Ureter (tissue), 1 donor: ENCODE results near the gene COL5A1. TPM values are rescaled to one million over a fixed set of nuclear protein-coding genes. Genes with fewer than 3 reads are reported as not detected.

Experiments used
- DNase-seq: peaks from one replicate; pipeline ENCODE4 v3.0.0-alpha.2; 2020; ENCODE audit warnings: low spot score
- total RNA-seq: library from RNA; stranded (reverse); gene quantifications from one replicate; pipeline ENCODE4 v1.2.4, GENCODE V29; 2023
- donor health status: DM: yes; HTN: yes; CAD: no.

Gene COL5A1
- 64.7 TPM for total RNA-seq

DNA sequence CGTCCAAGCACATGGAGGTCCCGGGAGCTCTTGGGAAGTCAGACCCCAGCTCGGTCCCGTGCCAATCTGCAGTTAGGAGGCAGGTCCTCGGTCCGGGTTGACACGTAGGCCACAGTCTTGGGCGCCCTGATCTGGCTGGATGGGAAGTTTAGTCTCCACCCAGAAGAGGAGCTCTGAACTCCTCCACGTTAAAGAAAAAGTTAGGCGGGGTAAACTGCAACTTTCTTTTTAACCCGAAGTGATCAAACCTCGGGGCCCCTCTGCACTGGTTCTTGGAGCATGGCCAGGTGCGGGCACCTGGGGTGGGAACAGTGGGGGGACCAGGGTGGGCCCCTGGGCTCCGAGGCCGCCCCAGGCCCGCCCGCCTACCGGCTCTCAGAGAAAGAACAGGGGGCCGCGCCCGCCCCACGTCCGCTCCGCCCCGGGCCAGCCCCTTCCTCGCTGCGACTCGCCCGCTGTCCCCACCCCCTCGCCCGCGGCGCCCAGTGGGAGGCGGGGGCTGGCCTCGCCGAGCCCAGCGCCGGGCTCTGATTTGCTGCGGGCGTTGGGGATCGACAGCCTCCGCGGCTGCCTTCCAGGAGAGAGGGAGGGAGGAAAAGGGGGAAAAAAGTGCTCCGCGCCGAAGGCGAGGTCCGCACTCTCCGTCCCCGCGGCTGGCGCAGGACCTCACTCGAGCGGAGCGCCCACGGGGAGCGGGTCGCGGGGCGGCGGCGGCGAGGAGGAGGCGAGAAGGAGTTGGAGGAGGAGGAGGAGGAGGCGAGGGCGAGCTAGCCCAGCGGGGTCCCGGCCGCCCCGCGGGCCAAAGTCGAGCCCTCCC, at the start of gene COL5A1:
Gene COL5A1 (plus strand): TSS at position 631 of the 817 bp plus-strand sequence. CDS start 385 bp downstream, outside the sequence.
- peak; percentile 89 for DNase-seq

DNA sequence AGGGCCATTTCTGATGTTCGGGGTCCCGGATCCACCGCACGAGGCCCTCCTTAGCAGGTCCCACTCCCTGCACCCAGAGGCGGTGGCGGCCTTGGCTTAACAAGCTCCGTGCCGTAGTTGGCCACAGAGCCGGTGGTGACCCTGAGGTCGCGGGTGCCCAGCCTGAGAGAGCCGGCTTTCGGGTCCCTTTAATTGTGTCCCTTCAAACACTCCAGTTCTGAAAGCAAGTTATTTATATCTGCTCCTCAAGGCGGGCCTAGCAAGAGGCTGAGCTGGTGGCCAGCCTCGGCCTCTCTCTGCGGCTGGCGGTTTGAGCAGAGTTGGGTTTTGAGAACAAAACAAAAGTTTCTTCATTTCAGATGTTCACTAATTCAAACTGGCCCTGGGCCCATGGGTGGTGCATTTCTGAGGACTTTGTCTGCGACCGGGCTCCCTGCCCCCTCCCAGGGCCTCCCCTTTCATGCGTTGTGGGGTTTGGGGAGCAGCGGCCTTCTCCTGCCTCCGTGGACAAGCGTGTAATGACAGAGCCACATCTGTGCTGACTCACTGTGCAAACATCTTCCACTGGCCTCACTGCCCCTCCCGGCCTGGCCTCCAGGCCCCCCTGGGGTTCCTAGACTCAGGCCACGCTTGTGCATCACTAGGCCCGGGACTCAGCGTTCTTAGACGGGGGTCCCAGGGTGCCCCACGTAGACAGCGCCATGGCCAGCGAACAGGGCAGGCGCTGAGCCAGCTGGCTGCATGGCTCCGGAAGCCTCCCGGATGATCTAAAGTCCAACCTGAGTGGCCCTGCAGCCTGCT, 49.4 kb upstream of the COL5A1 start:
- DNase-seq, result no peak

DNA sequence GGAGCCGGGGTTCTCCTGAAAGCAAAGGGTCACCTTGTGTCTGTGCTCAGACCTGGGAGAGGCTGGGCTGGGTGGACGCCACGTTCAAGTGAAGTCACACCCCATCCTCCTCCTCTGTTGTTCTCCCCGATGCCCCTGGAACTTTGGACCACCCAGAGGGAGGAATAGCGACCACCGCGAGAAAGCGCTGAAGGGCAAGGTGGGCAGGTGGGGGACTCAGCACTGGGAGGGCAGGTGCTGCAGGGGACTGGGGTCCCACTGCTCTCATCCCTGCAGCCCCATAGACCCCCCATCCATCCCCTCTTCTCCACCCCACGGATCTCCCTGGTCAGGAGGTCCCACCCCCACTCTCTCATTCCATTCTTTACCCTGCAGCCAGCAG, 48.8 kb upstream of the COL5A1 start:
- DNase-seq, result no peak

- DNase-seq, result no peak
These were observed 48.1 kb upstream of the COL5A1 start for GRCh38 chr9:134593286-134594077.

- DNase-seq, result no peak
These were observed 47.3 kb upstream of the COL5A1 start for GRCh38 chr9:134594078-134594941.

- DNase-seq, result no peak
These were observed 46.6 kb upstream of the COL5A1 start for GRCh38 chr9:134595014-134595413.

DNA sequence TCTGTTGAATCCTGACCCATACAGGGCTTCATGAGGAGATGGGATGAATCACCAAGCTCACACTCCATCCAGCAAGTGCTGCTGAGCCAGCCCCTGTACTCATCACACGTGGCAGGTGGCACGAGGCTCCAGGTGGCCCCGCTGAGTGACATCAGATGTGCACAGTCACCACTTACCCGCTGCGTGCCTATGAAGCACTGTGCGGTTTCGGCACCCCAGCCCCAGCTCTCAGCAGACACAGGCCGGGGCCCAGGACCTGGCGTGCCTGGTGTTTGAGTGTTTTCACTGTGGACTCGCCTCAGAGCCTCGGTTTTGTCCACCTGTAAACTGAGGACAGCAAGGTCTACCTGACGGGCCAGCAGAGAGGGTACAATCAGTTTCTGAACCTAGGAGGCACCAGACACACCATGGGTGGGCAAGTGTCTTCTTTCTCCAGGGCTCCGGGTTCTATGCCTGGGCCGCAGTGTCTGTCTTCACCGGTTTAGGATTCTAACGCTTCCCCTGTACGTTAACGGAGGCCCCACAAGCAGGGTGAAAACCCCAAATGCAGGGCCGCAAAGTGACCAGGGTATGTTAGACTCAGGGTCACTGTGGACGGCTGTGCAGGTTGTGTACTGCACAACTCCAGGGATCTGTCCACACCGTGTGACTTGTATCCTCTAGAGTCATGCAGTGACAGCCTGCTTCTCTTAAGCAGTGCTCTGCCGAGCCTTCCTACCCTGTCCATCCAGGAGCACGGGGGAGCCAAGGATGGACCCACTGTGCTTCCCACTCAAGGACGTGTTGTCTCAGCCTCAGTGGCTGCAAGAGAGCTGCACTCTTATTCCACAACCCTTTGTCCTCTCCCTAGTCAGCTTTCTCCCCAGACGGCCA, 44.3 kb upstream of the COL5A1 start:
- DNase-seq, result no peak

GRCh38 chr9:134597957-134598883, 43.4 kb upstream of the COL5A1 start:
- no peak for DNase-seq

- no peak for DNase-seq
These were observed 42.7 kb upstream of the COL5A1 start for GRCh38 chr9:134598884-134599245.

GRCh38 chr9:134600371-134600770, 41.2 kb upstream of the COL5A1 start:
- no peak for DNase-seq

- no peak for DNase-seq
These were observed 40.6 kb upstream of the COL5A1 start for GRCh38 chr9:134600836-134601638.

- DNase-seq, result no peak
These were observed 39.8 kb upstream of the COL5A1 start for GRCh38 chr9:134601764-134602163.

- peak; percentile 64 for DNase-seq
These were observed 38.8 kb upstream of the COL5A1 start for GRCh38 chr9:134602547-134603362.

GRCh38 chr9:134604834-134605233, 36.8 kb upstream of the COL5A1 start:
- DNase-seq, result peak; percentile 31

GRCh38 chr9:134605351-134605965, 36.1 kb upstream of the COL5A1 start:
- DNase-seq, result peak; percentile 19

- DNase-seq, result peak; percentile 12
These were observed 35.6 kb upstream of the COL5A1 start for GRCh38 chr9:134605966-134606357.
